T-helper 22 cell (primary cell): ENCODE data around the gene SEPSECS.
"Not testable (repeated sequence)": the region's sequence is repeated elsewhere in the genome, so short reads cannot be mapped to it uniquely, and the experiment has no call there.

Experiments
- DNase-seq: peaks from one replicate; pipeline ENCODE4 v3.0.0-alpha.2; 2020; ENCODE audit warnings: low read depth

SEPSECS gene

DNA sequence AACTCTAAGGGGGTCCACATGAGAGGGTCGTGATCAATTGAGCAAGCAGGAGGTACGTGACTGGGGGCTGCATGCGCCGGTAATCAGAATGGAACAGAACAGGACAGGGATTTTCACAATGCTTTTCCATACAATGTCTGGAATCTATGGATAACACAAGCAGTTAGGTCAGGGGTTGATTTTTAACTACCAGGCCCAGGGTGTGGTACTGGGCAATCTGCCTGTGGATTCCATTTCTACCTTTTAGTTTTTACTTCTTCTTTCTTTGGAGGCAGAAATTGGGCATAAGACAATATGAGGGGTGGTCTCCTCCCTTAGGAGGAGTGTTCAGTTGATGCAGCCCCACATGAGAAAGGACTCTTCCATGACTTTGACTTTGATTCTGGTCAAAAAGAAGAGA, 76.8 kb downstream of the SEPSECS start:
- DNase-seq = not testable (repeated sequence)

DNA sequence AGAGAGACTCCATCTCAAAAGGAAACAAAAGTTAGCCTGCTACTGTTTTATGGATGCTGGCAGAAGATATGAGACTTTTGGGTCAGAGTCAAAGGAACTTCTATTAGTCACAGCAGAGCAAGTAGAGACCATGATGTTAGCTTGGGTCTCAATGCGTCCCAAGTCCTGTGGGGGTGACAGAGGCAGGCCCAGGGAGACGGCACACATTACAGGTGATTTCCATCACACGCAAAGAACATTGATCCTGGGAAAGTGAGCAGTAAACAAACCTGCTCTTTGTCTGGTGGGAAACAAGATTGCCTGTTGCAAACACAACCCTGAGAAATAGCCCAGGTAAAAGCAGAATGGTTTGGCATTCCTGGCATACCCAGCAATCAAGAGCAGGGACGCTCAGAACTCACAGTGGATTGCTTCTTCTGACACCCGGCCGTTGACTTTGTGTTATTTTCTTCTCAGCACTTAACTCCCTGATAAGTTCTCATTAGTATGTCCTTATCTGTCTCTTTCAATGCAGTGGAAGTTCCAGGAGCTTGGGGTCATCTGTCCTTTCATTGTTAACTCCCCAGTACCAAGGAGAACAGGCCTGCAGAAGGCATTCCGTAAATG, 78.3 kb downstream of the SEPSECS start:
- no peak for DNase-seq

DNA sequence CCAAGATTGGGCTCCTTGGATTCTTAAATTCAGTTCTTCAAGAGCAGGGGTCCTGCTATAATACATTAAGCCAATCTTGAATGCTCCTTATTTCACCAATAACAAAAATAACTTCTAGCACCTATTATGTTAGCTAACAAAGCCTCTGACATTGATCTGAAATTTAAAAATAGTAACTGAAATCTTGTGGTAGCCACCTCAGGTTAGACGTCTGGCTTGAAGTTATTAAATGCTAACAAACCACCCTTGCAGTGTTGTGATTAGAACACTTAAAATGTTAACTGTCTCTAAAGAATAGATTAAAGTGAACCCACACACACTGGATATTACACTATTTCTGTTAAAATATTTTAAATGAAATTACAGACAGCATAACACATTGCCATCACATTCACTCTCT, 79.7 kb downstream of the SEPSECS start:
- no peak for DNase-seq

DNA sequence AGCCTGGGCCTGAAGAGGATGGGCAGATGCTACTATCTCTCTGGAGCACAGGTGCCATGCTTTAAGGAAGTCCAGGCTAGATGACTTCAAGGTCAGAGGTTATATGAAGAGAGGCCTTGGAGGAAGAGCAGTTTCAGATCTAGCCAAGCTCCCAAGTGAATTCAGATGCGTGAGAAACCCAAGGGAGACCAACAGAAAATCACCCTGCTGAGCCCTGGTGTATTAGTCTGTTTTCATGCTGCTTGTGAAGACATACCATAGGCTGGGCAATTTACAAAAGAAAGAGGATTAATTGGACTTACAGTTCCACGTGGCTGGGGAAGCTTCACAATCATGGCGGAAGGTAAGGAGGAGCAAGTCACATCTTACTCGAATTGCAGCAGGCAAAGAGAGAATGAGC, 81.7 kb downstream of the SEPSECS start:
- no peak for DNase-seq

DNA sequence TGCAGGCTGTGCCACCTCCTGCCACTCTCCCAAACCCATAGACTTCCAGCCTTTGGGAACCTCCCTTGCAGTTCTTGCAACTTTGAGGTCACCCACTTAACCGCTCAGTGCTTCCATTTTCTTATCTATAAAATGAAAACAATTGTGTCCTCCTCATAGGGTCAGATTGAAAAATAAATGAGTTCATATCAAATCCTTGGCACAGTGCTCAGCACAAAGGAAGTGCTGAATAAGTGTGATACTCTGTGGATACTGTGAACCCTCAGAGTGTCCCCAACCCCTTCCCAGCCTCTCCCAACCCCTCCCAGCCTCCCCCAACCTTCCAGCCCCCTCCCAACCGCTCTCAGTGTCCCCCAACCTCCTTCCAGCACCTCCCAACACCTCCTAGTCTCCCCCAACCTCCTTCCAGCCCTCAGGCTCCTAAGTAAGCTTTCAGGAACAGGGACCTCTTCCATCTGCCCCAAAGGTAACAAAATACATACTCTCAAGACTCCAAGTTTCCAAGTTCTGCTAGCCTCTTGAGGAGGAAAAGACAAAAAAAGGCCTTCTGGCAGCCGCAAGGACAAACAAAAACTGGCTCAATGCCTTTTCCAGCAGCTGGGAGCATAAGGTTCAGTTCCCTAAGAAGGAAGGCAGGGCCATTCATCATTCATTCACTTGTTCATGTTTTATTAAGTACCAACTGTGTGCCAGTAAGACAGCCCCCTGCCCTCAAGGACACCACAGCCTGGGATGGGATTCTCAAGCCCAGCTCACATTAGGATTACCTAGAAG, 83.4 kb downstream of the SEPSECS start:
- no peak for DNase-seq

DNA sequence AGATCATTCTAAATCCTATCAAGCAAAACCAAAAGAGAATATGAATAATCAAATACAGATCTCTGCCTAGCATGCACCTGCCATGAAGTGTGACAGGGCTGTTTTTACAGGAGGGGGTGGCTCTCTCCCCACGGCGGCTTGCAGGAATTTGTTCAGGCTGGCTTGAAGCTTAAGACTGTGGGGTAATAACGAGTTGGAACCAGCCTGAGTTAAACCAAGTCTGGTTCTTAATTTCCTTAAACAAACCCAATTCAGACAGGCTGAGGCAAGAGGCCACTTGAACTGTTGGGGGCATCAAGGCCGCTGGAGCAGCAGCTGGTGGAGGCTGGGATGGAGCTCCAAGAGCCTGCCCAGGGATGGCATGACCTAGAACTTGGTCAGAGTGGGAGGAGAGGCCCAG, 84.4 kb downstream of the SEPSECS start:
- DNase-seq = no peak

DNA sequence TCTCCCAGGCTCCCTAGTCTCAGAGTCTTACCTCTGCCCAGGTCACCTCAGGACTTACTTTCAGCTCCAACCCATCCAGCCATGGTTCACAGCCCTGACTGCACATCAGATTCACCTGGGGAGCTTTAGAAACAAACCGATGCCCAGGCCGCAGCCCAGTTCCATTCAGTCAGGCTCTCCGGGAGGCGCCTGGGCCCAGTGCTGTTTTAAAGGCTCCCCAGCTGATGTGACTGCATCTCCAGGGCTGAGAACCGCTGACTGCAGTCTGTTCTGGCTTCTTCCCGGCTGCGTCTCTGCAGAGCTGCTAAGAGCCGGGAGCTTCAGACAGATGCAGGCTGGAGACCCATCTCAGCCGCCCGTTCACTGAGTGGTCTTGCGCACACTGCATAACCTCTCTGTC, 85.1 kb downstream of the SEPSECS start:
- DNase-seq = no peak

DNA sequence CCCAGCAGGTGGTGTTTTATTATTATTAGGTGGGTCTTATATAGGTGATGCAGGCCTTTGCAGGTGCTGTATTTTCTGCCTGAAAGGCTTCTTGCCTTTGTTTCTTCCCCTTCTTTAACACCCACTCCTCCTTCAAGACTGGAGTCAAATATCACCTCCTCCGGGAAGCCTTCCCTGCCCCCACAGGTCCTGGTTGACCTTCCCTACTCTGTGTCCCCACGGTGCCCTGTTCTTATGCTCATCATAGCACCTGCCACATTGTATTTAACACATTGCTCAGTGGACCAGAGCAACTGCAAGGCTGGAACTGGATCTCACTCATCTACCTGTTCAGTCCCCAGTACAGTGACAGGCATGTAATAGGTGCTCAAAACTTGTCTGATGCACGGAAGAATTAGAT, 89.7 kb downstream of the SEPSECS start:
- no peak for DNase-seq
